Measurements from ENCODE around the gene TBX4. TPM values are rescaled to one million over a fixed set of nuclear protein-coding genes. Genes with fewer than 3 reads are reported as not detected.
A peak's percentile ranks its signal among the peaks of the same experiment; 100 is the strongest.

TBX4 gene
- total and polyA plus RNA-seq, 2 of the 13 experiments (the other 11 are each of a cell fraction or from before 2014, with no cell fraction given), result 0.11 to 1.1 TPM

DNA sequence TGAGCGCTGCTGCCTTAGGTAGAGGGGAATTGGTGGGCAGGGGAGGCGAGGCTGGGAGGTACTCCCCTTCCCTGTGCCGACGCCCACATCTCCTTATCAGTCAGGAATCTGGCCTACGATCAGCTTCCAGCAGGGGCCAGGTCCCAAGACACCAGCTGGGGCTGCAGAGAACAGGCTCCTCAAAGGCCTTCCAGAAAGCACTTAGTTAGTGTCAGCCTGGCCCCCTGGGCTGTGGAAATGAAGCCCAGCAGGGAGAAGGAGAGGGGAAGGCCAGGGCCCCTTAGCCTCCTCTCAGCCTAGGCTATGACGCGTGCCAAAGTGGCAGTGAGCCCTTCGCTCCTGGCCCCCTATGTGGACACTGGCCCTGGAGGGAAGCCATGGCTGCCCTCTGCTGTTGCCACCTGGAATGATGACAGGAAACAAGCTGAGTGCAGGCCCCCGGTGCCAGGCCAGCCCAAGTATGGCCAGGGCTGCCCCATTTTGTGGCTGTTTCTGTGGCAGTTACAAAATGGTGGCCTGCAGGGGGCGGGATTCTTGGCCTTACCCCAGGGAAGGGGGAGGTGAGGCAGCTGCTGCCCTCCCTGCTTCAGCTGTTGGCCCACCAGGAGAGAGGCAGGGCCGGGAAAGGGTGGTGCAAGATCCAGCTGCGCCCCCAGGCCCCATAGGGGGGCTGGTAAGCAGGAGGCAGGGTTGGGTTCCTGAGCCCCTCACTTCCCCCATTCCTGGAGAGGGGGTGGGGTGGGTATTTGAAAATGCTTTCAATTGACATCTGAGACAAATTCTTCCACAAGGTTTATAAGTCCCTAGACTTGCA lies 11.3 kb downstream of the TBX4 start (continued):
- TF ChIP-seq, protein P1, sequence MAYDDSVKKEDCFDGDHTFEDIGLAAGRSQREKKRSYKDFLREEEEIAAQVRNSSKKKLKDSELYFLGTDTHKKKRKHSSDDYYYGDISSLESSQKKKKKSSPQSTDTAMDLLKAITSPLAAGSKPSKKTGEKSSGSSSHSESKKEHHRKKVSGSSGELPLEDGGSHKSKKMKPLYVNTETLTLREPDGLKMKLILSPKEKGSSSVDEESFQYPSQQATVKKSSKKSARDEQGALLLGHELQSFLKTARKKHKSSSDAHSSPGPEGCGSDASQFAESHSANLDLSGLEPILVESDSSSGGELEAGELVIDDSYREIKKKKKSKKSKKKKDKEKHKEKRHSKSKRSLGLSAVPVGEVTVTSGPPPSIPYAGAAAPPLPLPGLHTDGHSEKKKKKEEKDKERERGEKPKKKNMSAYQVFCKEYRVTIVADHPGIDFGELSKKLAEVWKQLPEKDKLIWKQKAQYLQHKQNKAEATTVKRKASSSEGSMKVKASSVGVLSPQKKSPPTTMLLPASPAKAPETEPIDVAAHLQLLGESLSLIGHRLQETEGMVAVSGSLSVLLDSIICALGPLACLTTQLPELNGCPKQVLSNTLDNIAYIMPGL (CRISPR knock-in tag; IDR thresholded peaks at IDR 0.05; ENCODE audit: borderline replicate concordance in 1 of 2, low read depth in 1 of 2), result 0 out of 4 replicates have a peak, but pooled peaks of 1 of the 2 experiments have one; percentile 24
- TF ChIP-seq ZBTB38 (CRISPR knock-in tag; IDR thresholded peaks at IDR 0.05) (peak; percentile 62; the same call in 1 of the 2 replicates), NRL (CRISPR knock-in tag; IDR thresholded peaks at IDR 0.05; ENCODE audit: borderline replicate concordance) (0 out of 2 replicates have a peak, but pooled peaks have one; percentile 51), ADNP (CRISPR knock-in tag; IDR thresholded peaks at IDR 0.05) (peak; percentile 22; the same call in 1 of the 2 replicates), BORCS8-MEF2B (CRISPR knock-in tag; IDR thresholded peaks at IDR 0.05) (peak; percentile 41; the same call in 1 of the 2 replicates), KMT2A (CRISPR knock-in tag; IDR thresholded peaks at IDR 0.05) (0 out of 2 replicates have a peak, but pooled peaks have one; percentile 34), ZNF30 (CRISPR knock-in tag; IDR thresholded peaks at IDR 0.05) (no peak), YEATS4 (CRISPR knock-in tag; IDR thresholded peaks at IDR 0.05; ENCODE audit: borderline replicate concordance) (no peak), NFE2L2 (IDR thresholded peaks at IDR 0.05; ENCODE audit: low read length) (no peak), CEBPG (CRISPR knock-in tag; IDR thresholded peaks at IDR 0.05) (no peak), ZNF607 (CRISPR knock-in tag; IDR thresholded peaks at IDR 0.05; ENCODE audit: borderline replicate concordance) (no peak), TEAD3 (CRISPR knock-in tag; optimal IDR thresholded peaks at IDR 0.05; ENCODE audit: borderline replicate concordance) (peak; percentile 8), ZNF251 (CRISPR knock-in tag; IDR thresholded peaks at IDR 0.05) (no peak), ZNF891 (CRISPR knock-in tag; IDR thresholded peaks at IDR 0.05) (0 out of 2 replicates have a peak, but pooled peaks have one; percentile 41), ZSCAN25 (CRISPR knock-in tag; IDR thresholded peaks at IDR 0.05) (no peak), NFKB2 (CRISPR knock-in tag; IDR thresholded peaks at IDR 0.05; ENCODE audit: borderline replicate concordance) (0 out of 2 replicates have a peak, but pooled peaks have one; percentile 22)
- TF ChIP-seq, protein P2, sequence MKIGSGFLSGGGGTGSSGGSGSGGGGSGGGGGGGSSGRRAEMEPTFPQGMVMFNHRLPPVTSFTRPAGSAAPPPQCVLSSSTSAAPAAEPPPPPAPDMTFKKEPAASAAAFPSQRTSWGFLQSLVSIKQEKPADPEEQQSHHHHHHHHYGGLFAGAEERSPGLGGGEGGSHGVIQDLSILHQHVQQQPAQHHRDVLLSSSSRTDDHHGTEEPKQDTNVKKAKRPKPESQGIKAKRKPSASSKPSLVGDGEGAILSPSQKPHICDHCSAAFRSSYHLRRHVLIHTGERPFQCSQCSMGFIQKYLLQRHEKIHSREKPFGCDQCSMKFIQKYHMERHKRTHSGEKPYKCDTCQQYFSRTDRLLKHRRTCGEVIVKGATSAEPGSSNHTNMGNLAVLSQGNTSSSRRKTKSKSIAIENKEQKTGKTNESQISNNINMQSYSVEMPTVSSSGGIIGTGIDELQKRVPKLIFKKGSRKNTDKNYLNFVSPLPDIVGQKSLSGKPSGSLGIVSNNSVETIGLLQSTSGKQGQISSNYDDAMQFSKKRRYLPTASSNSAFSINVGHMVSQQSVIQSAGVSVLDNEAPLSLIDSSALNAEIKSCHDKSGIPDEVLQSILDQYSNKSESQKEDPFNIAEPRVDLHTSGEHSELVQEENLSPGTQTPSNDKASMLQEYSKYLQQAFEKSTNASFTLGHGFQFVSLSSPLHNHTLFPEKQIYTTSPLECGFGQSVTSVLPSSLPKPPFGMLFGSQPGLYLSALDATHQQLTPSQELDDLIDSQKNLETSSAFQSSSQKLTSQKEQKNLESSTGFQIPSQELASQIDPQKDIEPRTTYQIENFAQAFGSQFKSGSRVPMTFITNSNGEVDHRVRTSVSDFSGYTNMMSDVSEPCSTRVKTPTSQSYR (CRISPR knock-in tag; IDR thresholded peaks at IDR 0.05; ENCODE audit: borderline replicate concordance), result no peak
- TF ChIP-seq, protein P3, sequence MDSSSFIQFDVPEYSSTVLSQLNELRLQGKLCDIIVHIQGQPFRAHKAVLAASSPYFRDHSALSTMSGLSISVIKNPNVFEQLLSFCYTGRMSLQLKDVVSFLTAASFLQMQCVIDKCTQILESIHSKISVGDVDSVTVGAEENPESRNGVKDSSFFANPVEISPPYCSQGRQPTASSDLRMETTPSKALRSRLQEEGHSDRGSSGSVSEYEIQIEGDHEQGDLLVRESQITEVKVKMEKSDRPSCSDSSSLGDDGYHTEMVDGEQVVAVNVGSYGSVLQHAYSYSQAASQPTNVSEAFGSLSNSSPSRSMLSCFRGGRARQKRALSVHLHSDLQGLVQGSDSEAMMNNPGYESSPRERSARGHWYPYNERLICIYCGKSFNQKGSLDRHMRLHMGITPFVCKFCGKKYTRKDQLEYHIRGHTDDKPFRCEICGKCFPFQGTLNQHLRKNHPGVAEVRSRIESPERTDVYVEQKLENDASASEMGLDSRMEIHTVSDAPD (CRISPR knock-in tag; IDR thresholded peaks at IDR 0.05), result 0 out of 2 replicates have a peak, but pooled peaks have one; percentile 23
- TF ChIP-seq, protein P4, sequence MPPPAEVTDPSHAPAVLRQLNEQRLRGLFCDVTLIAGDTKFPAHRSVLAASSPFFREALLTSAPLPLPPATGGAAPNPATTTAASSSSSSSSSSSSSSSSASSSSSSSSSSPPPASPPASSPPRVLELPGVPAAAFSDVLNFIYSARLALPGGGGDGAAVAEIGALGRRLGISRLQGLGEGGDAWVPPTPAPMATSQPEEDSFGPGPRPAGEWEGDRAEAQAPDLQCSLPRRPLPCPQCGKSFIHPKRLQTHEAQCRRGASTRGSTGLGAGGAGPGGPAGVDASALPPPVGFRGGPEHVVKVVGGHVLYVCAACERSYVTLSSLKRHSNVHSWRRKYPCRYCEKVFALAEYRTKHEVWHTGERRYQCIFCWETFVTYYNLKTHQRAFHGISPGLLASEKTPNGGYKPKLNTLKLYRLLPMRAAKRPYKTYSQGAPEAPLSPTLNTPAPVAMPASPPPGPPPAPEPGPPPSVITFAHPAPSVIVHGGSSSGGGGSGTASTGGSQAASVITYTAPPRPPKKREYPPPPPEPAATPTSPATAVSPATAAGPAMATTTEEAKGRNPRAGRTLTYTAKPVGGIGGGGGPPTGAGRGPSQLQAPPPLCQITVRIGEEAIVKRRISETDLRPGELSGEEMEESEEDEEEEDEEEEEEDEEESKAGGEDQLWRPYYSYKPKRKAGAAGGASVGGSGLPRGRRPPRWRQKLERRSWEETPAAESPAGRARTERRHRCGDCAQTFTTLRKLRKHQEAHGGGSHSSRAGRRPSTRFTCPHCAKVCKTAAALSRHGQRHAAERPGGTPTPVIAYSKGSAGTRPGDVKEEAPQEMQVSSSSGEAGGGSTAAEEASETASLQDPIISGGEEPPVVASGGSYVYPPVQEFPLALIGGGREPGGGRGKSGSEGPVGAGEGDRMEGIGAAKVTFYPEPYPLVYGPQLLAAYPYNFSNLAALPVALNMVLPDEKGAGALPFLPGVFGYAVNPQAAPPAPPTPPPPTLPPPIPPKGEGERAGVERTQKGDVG (CRISPR knock-in tag; IDR thresholded peaks at IDR 0.05; ENCODE audit: borderline replicate concordance), result peak; percentile 62; the same call in 1 of the 2 replicates

All from HepG2 (cell line).